H1 (cell line): ENCODE data around the gene KRT222. TPM values are rescaled to one million over a fixed set of nuclear protein-coding genes. Genes with fewer than 3 reads are reported as not detected.

ENCODE experiments used
- CTCF ChIA-PET: fragments of 300-600 bp; sonication (Branson Sonifier 250); formaldehyde crosslinking; loops from one replicate; lab custom pipeline; 2021; ENCODE audit not compliant: partially characterized antibody; lab: Charles Lee
- POLR2A ChIA-PET: fragments of 300-600 bp; sonication (Branson Sonifier 250); formaldehyde crosslinking; loops from one replicate; lab custom pipeline; 2021; ENCODE audit warnings: inconsistent platforms; ENCODE audit not compliant: partially characterized antibody; lab: Charles Lee
- DNase-seq, 2 experiments: peaks; one replicate each; pipeline versions ENCODE4 v3.0.0 to v3.0.0-alpha.2; 2010 to 2022; ENCODE audit warnings: low spot score in 2 of 2, low read depth in 1 of 2, mixed read lengths in 1 of 2
- FAIRE-seq: peaks from 2 replicates; lab custom pipeline; 2011; peaks lifted over from hg19 to GRCh38; lab: Jason Lieb, UNC
- H2AFZ ChIP-seq: 2 replicates; pipeline ENCODE4 v1.8.1; 2012; ENCODE audit warnings: low read length, inconsistent platforms
- H2AK5ac ChIP-seq: 2 replicates; pipeline ENCODE4 v1.6.1; 2013; ENCODE audit warnings: low read depth, low read length
- H2BK120ac ChIP-seq: replicated peaks from 2 replicates; pipeline ENCODE3; 2013; ENCODE audit warnings: low read depth, low read length, inconsistent platforms
- H2BK12ac ChIP-seq: 2 replicates; pipeline ENCODE4 v1.6.1; 2013; ENCODE audit warnings: low read depth, low read length
- H2BK15ac ChIP-seq: 2 replicates; pipeline ENCODE4 v1.6.1; 2013; ENCODE audit warnings: low read length
- H2BK20ac ChIP-seq: 2 replicates; pipeline ENCODE4 v1.6.1; 2013; ENCODE audit warnings: low read length
- H2BK5ac ChIP-seq: 2 replicates; pipeline ENCODE4 v1.6.1; 2013; ENCODE audit warnings: low read depth, low read length
- H3K14ac ChIP-seq: 2 replicates; pipeline ENCODE4 v1.6.1; 2013; ENCODE audit warnings: inconsistent platforms; ENCODE audit not compliant: insufficient read length
- H3K18ac ChIP-seq: 2 replicates; pipeline ENCODE4 v1.6.1; 2013; ENCODE audit warnings: low read length; ENCODE audit errors: extremely low read depth
- H3K23ac ChIP-seq: 2 replicates; pipeline ENCODE4 v1.6.1; 2013; ENCODE audit warnings: inconsistent platforms; ENCODE audit not compliant: insufficient read length
- H3K23me2 ChIP-seq: 2 replicates; pipeline ENCODE4 v1.6.1; 2013; ENCODE audit warnings: low read depth, low read length
- H3K27ac ChIP-seq: 2 replicates; pipeline ENCODE4 v1.6.1; 2011; ENCODE audit warnings: low read depth, low read length, inconsistent platforms
- H3K27me3 ChIP-seq, 4 experiments: replicated peaks in 1 of 4; 1 replicate in 1 of 4; 2 replicates in 3 of 4; pipeline versions ENCODE4 v1.6.1 to v1.8.1; 2011 to 2013; ENCODE audit warnings: low read length in 3 of 4, mild to moderate bottlenecking in 3 of 4, inconsistent platforms in 2 of 4, mixed read lengths in 2 of 4, moderate library complexity in 1 of 4; ENCODE audit not compliant: control insufficient read depth in 3 of 4, insufficient read depth in 3 of 4; ENCODE audit errors: extremely low read depth in 1 of 4
- H3K36me3 ChIP-seq, 4 experiments: 2 replicates each; pipeline versions ENCODE4 v1.6.1 to v1.8.1; 2011 to 2013; ENCODE audit warnings: mild to moderate bottlenecking in 4 of 4, low read length in 3 of 4, moderate library complexity in 2 of 4, control low read depth in 1 of 4, inconsistent platforms in 1 of 4; ENCODE audit not compliant: insufficient read depth in 4 of 4, control insufficient read depth in 2 of 4
- H3K4ac ChIP-seq: replicated peaks from 2 replicates; pipeline ENCODE3; 2013; ENCODE audit warnings: low read length, low read depth, mixed read lengths, inconsistent platforms; ENCODE audit not compliant: insufficient read length
- H3K4me1 ChIP-seq, 4 experiments: replicated peaks in 1 of 4; 1 replicate in 1 of 4; 2 replicates in 3 of 4; pipeline versions ENCODE4 v1.6.1 to v1.8.1; 2011 to 2013; ENCODE audit warnings: low read length in 3 of 4, inconsistent platforms in 2 of 4, mixed read lengths in 1 of 4; ENCODE audit not compliant: insufficient read depth in 4 of 4, control insufficient read depth in 3 of 4
- H3K4me2 ChIP-seq, 2 experiments: 2 replicates each; pipeline versions ENCODE4 v1.6.1 to v1.8.1; 2011 to 2013; ENCODE audit warnings: low read depth in 2 of 2, low read length in 2 of 2, control low read depth in 1 of 2, inconsistent platforms in 1 of 2, mild to moderate bottlenecking in 1 of 2; ENCODE audit not compliant: insufficient read depth in 1 of 2
- H3K4me3 ChIP-seq, 4 experiments: fragments of 200-600, 300-600 bp in 1 of 4; sonication (generic), shearing (Covaris generic), sonication (Bioruptor Twin) in 1 of 4; 2 replicates each; pipeline versions ENCODE4 v1.5.1 to v1.8.1; 2011 to 2016; ENCODE audit warnings: low read length in 4 of 4, low read depth in 3 of 4, control low read depth in 2 of 4, inconsistent platforms in 2 of 4, mild to moderate bottlenecking in 2 of 4, mixed read lengths in 1 of 4, moderate library complexity in 1 of 4; ENCODE audit not compliant: insufficient read depth in 2 of 4; ENCODE audit errors: extremely low read depth in 1 of 4
- H3K56ac ChIP-seq: replicated peaks from 2 replicates; pipeline ENCODE3; 2013; ENCODE audit warnings: low read depth, mild to moderate bottlenecking, mixed read lengths, low read length, inconsistent platforms; ENCODE audit not compliant: insufficient read length
- H3K79me1 ChIP-seq: 2 replicates; pipeline ENCODE4 v1.6.1; 2013; ENCODE audit warnings: low read depth, low read length, control low read depth
- H3K79me2 ChIP-seq, 2 experiments: 2 replicates each; pipeline versions ENCODE4 v1.6.1 to v1.8.1; 2012 to 2013; ENCODE audit warnings: low read length in 2 of 2, mild to moderate bottlenecking in 2 of 2, inconsistent platforms in 1 of 2; ENCODE audit not compliant: insufficient read depth in 2 of 2, control insufficient read depth in 1 of 2
- H3K9ac ChIP-seq, 4 experiments: replicated peaks in 1 of 4; 1 replicate in 1 of 4; 2 replicates in 3 of 4; pipeline versions ENCODE4 v1.6.1 to v1.8.1; 2011 to 2013; ENCODE audit warnings: low read depth in 3 of 4, low read length in 3 of 4, control low read depth in 2 of 4, mild to moderate bottlenecking in 2 of 4, moderate library complexity in 2 of 4, inconsistent platforms in 1 of 4; ENCODE audit errors: extremely low read depth in 1 of 4
- H3K9me3 ChIP-seq, 2 experiments: 2 replicates each; pipeline versions ENCODE4 v1.6.1 to v1.8.1; 2012 to 2013; ENCODE audit warnings: mild to moderate bottlenecking in 2 of 2, moderate library complexity in 2 of 2, control low read depth in 1 of 2, inconsistent platforms in 1 of 2, low read depth in 1 of 2, low read length in 1 of 2, mixed read lengths in 1 of 2; ENCODE audit not compliant: insufficient read depth in 2 of 2
- H4K20me1 ChIP-seq, 2 experiments: replicated peaks in 1 of 2; 2 replicates each; pipeline versions ENCODE3 to v1.8.1; 2011 to 2013; ENCODE audit warnings: inconsistent platforms in 2 of 2, low read length in 2 of 2, mild to moderate bottlenecking in 1 of 2; ENCODE audit not compliant: insufficient read depth in 2 of 2, control insufficient read depth in 1 of 2
- H4K5ac ChIP-seq: 2 replicates; pipeline ENCODE4 v1.6.1; 2013; ENCODE audit warnings: low read length, low read depth, mixed read lengths, inconsistent platforms; ENCODE audit not compliant: insufficient read length
- H4K8ac ChIP-seq: 2 replicates; pipeline ENCODE4 v1.8.0; 2013; ENCODE audit warnings: mild to moderate bottlenecking, moderate library complexity, low read length, inconsistent platforms; ENCODE audit not compliant: insufficient read depth; ENCODE audit errors: extremely low read depth
- H4K91ac ChIP-seq: replicated peaks from 2 replicates; pipeline ENCODE3; 2013; ENCODE audit warnings: low read length, mixed read lengths, inconsistent platforms; ENCODE audit not compliant: insufficient read length
- BCL11A ChIP-seq, 2 experiments: IDR thresholded peaks; one replicate each; pipeline ENCODE4 v1.6.1; 2011; ENCODE audit warnings: low read depth in 2 of 2, low read length in 2 of 2, mild to moderate bottlenecking in 2 of 2
- BRCA1 ChIP-seq: IDR thresholded peaks from 2 replicates; pipeline ENCODE4 v1.6.1; 2012; ENCODE audit warnings: low read depth, low read length, improper control_type of control experiment
- GABPA ChIP-seq: IDR thresholded peaks from 2 replicates; pipeline ENCODE4 v1.6.1; 2011; ENCODE audit warnings: mild to moderate bottlenecking, low read length, moderate library complexity, borderline replicate concordance; ENCODE audit not compliant: insufficient read depth
- HDAC6 ChIP-seq: IDR thresholded peaks from one replicate; pipeline ENCODE4 v1.7.1; 2012; ENCODE audit warnings: low read depth, mild to moderate bottlenecking, inconsistent platforms, low read length, moderate library complexity
- KDM4A ChIP-seq: IDR thresholded peaks from one replicate; pipeline ENCODE4 v1.7.1; 2012; ENCODE audit warnings: low read depth, mild to moderate bottlenecking, moderate library complexity, low read length, inconsistent platforms; ENCODE audit not compliant: severe bottlenecking
- RBBP5 ChIP-seq: IDR thresholded peaks from 2 replicates; pipeline ENCODE4 v1.7.1; 2012; ENCODE audit warnings: low read depth, mild to moderate bottlenecking, inconsistent platforms, low read length, moderate library complexity, borderline replicate concordance
- SIRT6 ChIP-seq: IDR thresholded peaks from one replicate; pipeline ENCODE4 v1.7.1; 2012; ENCODE audit warnings: low read length, inconsistent platforms
- SIX5 ChIP-seq: IDR thresholded peaks from 2 replicates; pipeline ENCODE4 v1.6.1; 2011; ENCODE audit warnings: mild to moderate bottlenecking, low read depth, low read length
- ZNF274 ChIP-seq: IDR thresholded peaks from 2 replicates; pipeline ENCODE4 v1.7.0; 2012; ENCODE audit warnings: low read length, borderline replicate concordance; ENCODE audit errors: extremely low read depth
- WGBS, 2 experiments: shearing (Covaris generic) in 1 of 2; methylation state at CpG; one replicate each; pipeline versions ENCODE4 v1.1.6 to v1.1.7; 2013 to 2015; ENCODE audit warnings: low lambda C conversion rate in 2 of 2, mixed read lengths in 2 of 2, inconsistent platforms in 1 of 2, low coverage in 1 of 2, missing lambda C conversion rate in 1 of 2; ENCODE audit not compliant: insufficient replicate concordance in 2 of 2, insufficient coverage in 1 of 2, insufficient read length in 1 of 2; ENCODE audit errors: extremely low coverage in 1 of 2, missing lambda C conversion rate in 1 of 2; 5-methylcytosine and 5-hydroxymethylcytosine counted together
- polyA plus RNA-seq, 7 experiments: library from polyadenylated mRNA; depleted of rRNA in 3 of 7; stranded (reverse) in 5 of 7; unstranded in 2 of 7; fragments of >200 nt in 5 of 7; fragments of 200-250 nt in 2 of 7; gene quantifications; 1 replicate in 5 of 7; 2 replicates in 1 of 7; 4 replicates in 1 of 7; pipeline versions ENCODE4 v1.2.1 to v1.2.3, GENCODE V29; 2011 to 2013; ENCODE audit warnings: missing spikeins in 2 of 7, mixed read lengths in 2 of 7
- total RNA-seq: library from RNA; stranded (reverse); fragmentation: NEBNext Ultra II Directional; extraction: Animal tissue kit (Norgen Biotek cat#: 25700); gene quantifications from 2 replicates; pipeline ENCODE4 v1.2.1, GENCODE V29; 2021
- TF ChIP-seq, protein P1 (sequence below): IDR thresholded peaks from 2 replicates; pipeline ENCODE4 v1.6.1; 2012; ENCODE audit warnings: inconsistent platforms

Gene KRT222
- total and polyA plus RNA-seq, 2 of the 8 experiments (the other 6 are each of a cell fraction or from before 2014, with no cell fraction given): 0.08 to 0.61 TPM

DNA sequence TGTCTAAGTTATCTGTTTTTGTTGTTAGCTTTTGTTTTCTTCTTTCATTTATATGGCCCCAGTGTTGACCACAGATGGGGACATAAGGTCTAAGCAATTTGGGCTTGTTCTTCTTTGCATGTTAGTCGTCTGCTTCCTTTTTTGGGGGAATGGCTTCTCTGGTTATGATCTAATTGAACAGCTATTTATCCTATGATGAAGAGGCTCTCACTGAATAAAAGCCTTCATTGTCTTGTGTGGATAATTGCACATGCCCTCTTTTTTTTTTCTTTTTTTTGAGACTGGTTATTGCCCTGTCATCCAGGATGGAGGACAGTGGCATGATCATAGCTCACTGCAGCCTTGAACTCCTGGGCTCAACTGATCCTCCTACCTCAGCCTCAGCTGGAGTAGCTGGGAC, 31.1 kb downstream of the KRT222 start:
- Histone ChIP-seq H3K23ac (no peak overlapping the region), H2BK12ac (no peak overlapping the region), H3K9ac (no peak overlapping the region), H2BK15ac (no peak overlapping the region), H4K91ac (no peak overlapping the region), H3K9me3 (no peaks in the 10 kb centered on the region), H3K27me3 (no peaks in the 10 kb centered on the region), H3K4me3 (no peak overlapping the region), H4K5ac (no peak overlapping the region), H3K4me2 (no peak overlapping the region), H2BK20ac (no peak overlapping the region), H4K8ac (no peak overlapping the region), H2AFZ (no peak overlapping the region), H3K79me2 (0 out of 4 replicates have a peak, but pooled peaks cover 0 to 6% of the 10 kb centered on the region in 2 experiments), H3K36me3 (peaks cover 17 to 84% (median 65%) of the 10 kb centered on the region in 4 experiments), H3K18ac (no peak overlapping the region), H3K14ac (no peak overlapping the region), H3K4me1 (no peaks in the 10 kb centered on the region), H3K79me1 (no peaks in the 10 kb centered on the region), H2AK5ac (no peak overlapping the region), H3K23me2 (no peaks in the 10 kb centered on the region), H4K20me1 (peaks cover 0 to 2% of the 10 kb centered on the region in 2 experiments), H3K27ac (no peak overlapping the region), H2BK120ac (no peak overlapping the region), H2BK5ac (no peak overlapping the region), H3K56ac (no peak overlapping the region), H3K4ac (no peak overlapping the region)
- FAIRE-seq: no peak
- ChIA-PET POLR2A (interaction anchor here (0.6 to 3.2 kb wide), 6 partner anchors 9 to 1385 kb away, joined by 3 to 12 read pairs (median 4); partner anchors contain the start of gene SMARCE1), CTCF (interaction anchor here (0.6 to 2.1 kb wide), 8 partner anchors 9 to 1044 kb away, joined by 3 to 17 read pairs (median 5); no protein-coding TSS in a partner anchor)
- 81% methylated on average over 1 of the region's 1 CpG; no CpG with 5 or more reads in 1 of the 2 experiments for WGBS, 2 experiments
- no peak for DNase-seq
- TF ChIP-seq BRCA1 (no peak), SIRT6 (no peak), BCL11A (IDR thresholded peaks at IDR 0.05; ENCODE audit: low read depth in 2 of 2, low read length in 2 of 2) (no peak), GABPA (no peak), ZNF274 (no peak), HDAC6 (no peak), RBBP5 (no peak), SIX5 (no peak), KDM4A (no peak)
- TF ChIP-seq, protein P1, sequence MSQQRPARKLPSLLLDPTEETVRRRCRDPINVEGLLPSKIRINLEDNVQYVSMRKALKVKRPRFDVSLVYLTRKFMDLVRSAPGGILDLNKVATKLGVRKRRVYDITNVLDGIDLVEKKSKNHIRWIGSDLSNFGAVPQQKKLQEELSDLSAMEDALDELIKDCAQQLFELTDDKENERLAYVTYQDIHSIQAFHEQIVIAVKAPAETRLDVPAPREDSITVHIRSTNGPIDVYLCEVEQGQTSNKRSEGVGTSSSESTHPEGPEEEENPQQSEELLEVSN: no peak
